Superior temporal gyrus (tissue), 1 donor: ENCODE results near the gene AMIGO2.
A peak's percentile ranks its signal among the peaks of the same experiment; 100 is the strongest.

Experiments
- DNase-seq: peaks from one replicate; pipeline ENCODE4 v3.0.0-alpha.2; 2016; ENCODE audit errors: extremely low spot score

The AMIGO2 gene

DNA sequence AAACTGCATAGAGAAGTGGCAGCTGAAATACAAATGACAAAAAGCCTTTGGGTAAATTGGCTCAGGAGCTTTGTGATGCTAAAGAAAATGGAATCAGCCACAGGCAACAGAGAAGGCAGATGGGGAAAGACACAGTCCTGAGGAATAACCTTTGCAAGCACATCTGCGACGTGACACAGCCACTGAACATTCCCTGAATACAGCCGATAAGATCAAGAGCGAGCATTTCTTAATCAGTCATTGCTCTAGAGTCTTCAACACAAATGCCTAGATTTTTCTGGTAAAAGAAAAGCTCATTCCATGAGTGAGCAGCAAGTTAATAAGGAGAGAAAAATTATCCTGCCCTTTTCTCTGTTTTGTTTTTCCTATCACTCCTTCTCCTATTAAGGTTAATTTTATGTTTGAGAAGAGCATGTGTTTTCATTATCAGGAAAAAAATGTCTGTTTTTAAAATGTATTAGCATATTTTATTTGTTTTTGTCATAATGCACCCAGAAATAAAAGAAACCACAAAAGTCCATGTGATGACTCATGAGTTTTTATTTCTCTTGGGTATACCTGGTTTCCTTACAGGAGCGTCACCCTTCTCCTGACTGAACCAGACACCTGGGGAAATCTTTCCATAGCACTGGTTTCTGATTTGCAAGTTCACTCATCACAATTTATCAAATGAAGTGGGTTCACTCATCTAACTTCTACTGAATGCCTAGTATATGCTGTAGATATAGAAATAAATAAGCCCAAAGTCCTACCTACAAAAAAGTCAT, 45.8 kb downstream of the AMIGO2 start:
- no peak for DNase-seq

GRCh38 chr12:47033081-47033480, 46.7 kb downstream of the AMIGO2 start:
- no peak for DNase-seq

DNA sequence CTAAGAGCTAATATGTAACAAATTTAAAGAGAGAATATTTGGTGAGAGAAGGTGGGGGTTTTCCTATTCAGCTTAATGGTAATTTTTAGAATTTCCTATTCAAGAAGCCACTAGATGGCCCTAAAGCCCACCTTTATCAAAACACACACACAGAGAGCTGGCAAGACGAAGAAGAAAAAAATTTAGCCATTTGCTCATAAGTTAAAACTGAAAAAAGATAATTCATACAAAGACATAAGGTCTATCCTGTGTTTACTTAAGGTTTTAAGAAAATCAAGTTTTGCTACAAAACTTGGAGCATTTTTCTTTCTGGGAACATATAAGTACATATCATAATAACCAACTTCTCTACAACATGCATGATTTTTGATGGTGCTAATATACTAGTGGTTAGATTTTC, 47.1 kb downstream of the AMIGO2 start:
- DNase-seq: peak; percentile 72

- DNase-seq: no peak
Measured at GRCh38 chr12:47029903-47030302, 49.9 kb downstream of the AMIGO2 start.

GRCh38 chr12:47028981-47029708, 50.6 kb downstream of the AMIGO2 start:
- no peak for DNase-seq

DNA sequence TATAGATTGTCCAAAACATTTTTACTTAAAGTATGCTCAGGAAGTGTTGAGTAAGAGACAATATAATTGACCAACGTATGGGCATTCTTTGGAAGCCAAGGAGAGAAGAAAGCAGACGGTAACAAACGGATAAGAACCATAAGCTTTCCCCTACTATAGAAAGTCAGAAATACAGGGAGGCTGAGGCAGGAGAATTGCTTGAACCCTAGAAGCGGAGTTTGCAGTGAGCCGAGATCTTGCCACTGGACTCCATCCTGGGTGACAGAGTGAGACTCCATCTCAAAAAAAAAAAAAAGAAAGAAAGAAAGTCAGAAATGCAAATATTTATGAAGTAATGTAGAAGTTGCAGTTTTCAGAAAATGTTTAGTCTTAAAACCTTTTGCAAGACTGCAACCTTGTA, 51.6 kb downstream of the AMIGO2 start:
- DNase-seq: no peak
